Gastroesophageal sphincter (tissue), 4 donors: Measurements from ENCODE around the gene RPS4Y1. TPM values are rescaled to one million over a fixed set of nuclear protein-coding genes. Genes with fewer than 3 reads are reported as not detected.

ENCODE experiments used
- ATAC-seq: fragments of 150-250 bp; one replicate; pipeline ENCODE4 v1.9.1; 2016; ENCODE audit warnings: mild to moderate bottlenecking, moderate library complexity
- H3K27ac ChIP-seq, 4 donors: fragments of 200-600 bp; sonication (generic) in 3 of 4; 1 replicate in 3 of 4; 2 replicates in 1 of 4; pipeline ENCODE4 v1.5.1; 2016 to 2019
- H3K27me3 ChIP-seq: fragments of 200-600 bp; sonication (generic); one replicate; pipeline ENCODE4 v1.5.1; 2019
- H3K36me3 ChIP-seq, 2 donors: fragments of 200-600 bp; sonication (generic); one replicate each; pipeline ENCODE4 v1.5.1; 2019; ENCODE audit warnings: control low read depth in 1 of 2
- H3K4me1 ChIP-seq, 3 donors: fragments of 200-600 bp; sonication (generic); 1 replicate in 2 of 3; 2 replicates in 1 of 3; pipeline ENCODE4 v1.5.1; 2016 to 2019; ENCODE audit warnings: control low read depth in 2 of 3
- H3K4me3 ChIP-seq, 2 donors: fragments of 200-600 bp; sonication (generic); one replicate each; pipeline ENCODE4 v1.5.1; 2019; ENCODE audit warnings: mild to moderate bottlenecking in 1 of 2, moderate library complexity in 1 of 2
- H3K9me3 ChIP-seq, 3 donors: fragments of 200-600 bp; sonication (generic); one replicate each; pipeline ENCODE4 v1.5.1; 2017 to 2019; ENCODE audit warnings: control low read depth in 2 of 3
- CTCF ChIP-seq, 4 experiments: fragments of 200-600 bp in 2 of 4; fragments of 450-650 bp in 2 of 4; sonication (generic) in 1 of 4; IDR thresholded peaks; one replicate each; pipeline ENCODE4 v1.5.1; 2017 to 2019; ENCODE audit warnings: antibody characterized with exemption in 4 of 4, mild to moderate bottlenecking in 2 of 4, moderate library complexity in 2 of 4
- EP300 ChIP-seq: sonication (generic); formaldehyde crosslinking; IDR thresholded peaks from one replicate; pipeline ENCODE4 v1.6.1; 2017; ENCODE audit warnings: antibody characterized with exemption, mild to moderate bottlenecking
- POLR2A ChIP-seq, 2 donors: fragments of 450-650 bp; IDR thresholded peaks; one replicate each; pipeline ENCODE4 v1.6.1; 2017; ENCODE audit warnings: antibody characterized with exemption in 2 of 2, mild to moderate bottlenecking in 2 of 2, moderate library complexity in 1 of 2
- POLR2AphosphoS5 ChIP-seq: sonication (generic); formaldehyde crosslinking; IDR thresholded peaks from one replicate; pipeline ENCODE4 v1.6.1; 2017; ENCODE audit warnings: antibody characterized with exemption
- WGBS, 2 donors: methylation state at CpG; one replicate each; pipeline ENCODE4 v1.1.5; 2018; ENCODE audit warnings: low coverage in 1 of 2; 5-methylcytosine and 5-hydroxymethylcytosine counted together
- total RNA-seq, 4 donors: library from RNA; depleted of rRNA; stranded (reverse); fragments of >200 nt; gene quantifications; one replicate each; pipeline ENCODE4 v1.1.0, GENCODE V29; 2016

The RPS4Y1 gene
- total RNA-seq, 4 donors from 2014 or later = 0.31 to 329 (median 103) TPM

GRCh38 chrY:2828497-2828896 lies 12.9 kb upstream of the RPS4Y1 start:
- WGBS, 2 donors = 100% methylated on average over 3 of the region's 5 CpGs; no CpG with 5 or more reads in 1 of the 2 donors
- H3K4me1 ChIP-seq = no peaks in the 10 kb centered on the region
- no peak for ATAC-seq
- H3K27me3 ChIP-seq = peaks cover 20% of the 10 kb centered on the region
- H3K27ac ChIP-seq = no peak overlapping the region
- no peaks in the 10 kb centered on the region for H3K36me3 ChIP-seq
- H3K4me3 ChIP-seq = no peak overlapping the region
- H3K9me3 ChIP-seq = no peaks in the 10 kb centered on the region
- TF ChIP-seq POLR2A (IDR thresholded peaks at IDR 0.05) (no peak), EP300 (no peak), POLR2AphosphoS5 (no peak), CTCF (IDR thresholded peaks at IDR 0.05) (no peak)

- no peak for TF ChIP-seq POLR2AphosphoS5
- Histone ChIP-seq H3K4me3 (no peak overlapping the region), H3K4me1 (no peaks in the 10 kb centered on the region), H3K27ac (no peak overlapping the region), H3K27me3 (peaks cover 15% of the 10 kb centered on the region), H3K36me3 (no peaks in the 10 kb centered on the region), H3K9me3 (no peaks in the 10 kb centered on the region)
- ATAC-seq = no peak
Observed at GRCh38 chrY:2835230-2835629, 6.2 kb upstream of the RPS4Y1 start.

- Histone ChIP-seq H3K36me3 (no peaks in the 10 kb centered on the region), H3K27me3 (peaks cover 13% of the 10 kb centered on the region), H3K27ac (no peak overlapping the region), H3K9me3 (no peaks in the 10 kb centered on the region), H3K4me3 (no peak overlapping the region), H3K4me1 (no peaks in the 10 kb centered on the region)
- whole genome bisulfite sequencing, 2 donors = no CpG with 5 or more reads among the region's 2 CpGs
- no peak for ATAC-seq
- TF ChIP-seq EP300 (no peak), CTCF (IDR thresholded peaks at IDR 0.05) (no peak), POLR2AphosphoS5 (no peak), POLR2A (IDR thresholded peaks at IDR 0.05) (no peak)
Observed at GRCh38 chrY:2837078-2837477, 4.3 kb upstream of the RPS4Y1 start.

- H3K4me1 ChIP-seq = no peaks in the 10 kb centered on the region
- no peak for ATAC-seq
- 80% methylated on average over 1 of the region's 1 CpG; no CpG with 5 or more reads in 1 of the 2 donors for whole genome bisulfite sequencing, 2 donors
- TF ChIP-seq EP300 (no peak), CTCF (IDR thresholded peaks at IDR 0.05) (no peak), POLR2A (IDR thresholded peaks at IDR 0.05) (no peak), POLR2AphosphoS5 (no peak)
- no peak overlapping the region for H3K4me3 ChIP-seq
- peaks cover 13% of the 10 kb centered on the region for H3K27me3 ChIP-seq
- H3K36me3 ChIP-seq = peaks cover 0 to 2% of the 10 kb centered on the region in 2 donors
- H3K9me3 ChIP-seq = no peaks in the 10 kb centered on the region
- H3K27ac ChIP-seq = no peak overlapping the region
Observed at GRCh38 chrY:2837932-2838331, 3.5 kb upstream of the RPS4Y1 start.

GRCh38 chrY:2846791-2847190 lies 5.4 kb downstream of the RPS4Y1 start:
- Histone ChIP-seq H3K4me1 (no peaks in the 10 kb centered on the region), H3K27ac (no peak overlapping the region), H3K36me3 (peaks cover 0 to 86% of the 10 kb centered on the region in 2 donors), H3K27me3 (no peaks in the 10 kb centered on the region), H3K9me3 (no peaks in the 10 kb centered on the region), H3K4me3 (no peak overlapping the region)
- WGBS, 2 donors = 93% methylated on average over 3 of the region's 4 CpGs; no CpG with 5 or more reads in 1 of the 2 donors
- no peak for ATAC-seq
- TF ChIP-seq POLR2A (IDR thresholded peaks at IDR 0.05) = no peak
- TF ChIP-seq POLR2AphosphoS5 = no peak
- TF ChIP-seq CTCF (IDR thresholded peaks at IDR 0.05) = no peak
- no peak for TF ChIP-seq EP300
